ENCODE data around the gene WWC1.

DNA sequence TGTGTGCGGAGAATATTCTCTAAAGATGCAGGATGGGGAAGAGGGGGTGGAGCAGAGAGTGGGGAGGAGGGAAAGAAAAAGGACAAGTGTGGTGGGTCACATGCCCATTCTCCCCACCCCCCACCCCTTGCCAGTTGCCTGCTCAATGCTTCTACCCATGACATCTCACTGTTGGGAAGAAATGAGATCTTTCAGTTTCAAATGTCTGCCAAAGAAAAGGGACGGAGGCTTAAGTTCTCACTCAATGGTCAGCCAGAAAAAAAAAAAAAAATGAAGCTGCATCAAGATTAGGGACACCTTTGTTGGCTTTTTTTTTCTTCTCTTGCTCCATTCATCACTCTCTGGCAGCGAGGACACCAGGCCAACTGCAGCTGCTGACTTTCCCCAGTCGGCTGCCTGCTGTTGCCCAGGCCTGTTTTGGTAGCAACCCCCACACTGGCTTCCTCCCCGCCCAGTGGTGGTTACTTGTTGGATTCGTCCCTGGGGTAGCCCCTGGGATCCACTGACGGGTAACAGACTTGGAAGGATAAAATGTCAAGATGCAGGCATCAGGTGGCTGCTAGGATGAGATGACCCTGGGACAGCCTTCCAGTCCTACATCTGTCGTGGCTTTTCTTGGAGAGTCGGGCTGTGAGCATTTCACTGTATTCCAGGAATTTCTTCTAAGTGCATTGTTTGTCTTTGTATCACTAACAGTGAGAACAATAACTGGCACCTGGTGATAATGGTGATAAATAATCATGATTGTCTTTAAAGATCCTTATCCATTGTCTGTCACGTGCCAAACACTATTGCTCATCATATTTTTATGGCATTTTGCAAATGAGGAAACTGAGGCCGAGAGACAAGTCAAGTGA is 9.1 kb downstream of the WWC1 start:
- TF ChIP-seq GATA3 (IDR thresholded peaks at IDR 0.05; ENCODE audit: low read depth, low read length) (no peak), GATA2 (IDR thresholded peaks at IDR 0.05; ENCODE audit: low read depth, low read length) (no peak)

All from SH-SY5Y (cell line).